SH-SY5Y (cell line): Measurements from ENCODE around the gene RAC3.

Experiments used
- GATA2 ChIP-seq: IDR thresholded peaks from 2 replicates; pipeline ENCODE4 v1.6.1; 2011; ENCODE audit warnings: mild to moderate bottlenecking, low read depth, low read length
- GATA3 ChIP-seq: IDR thresholded peaks from 2 replicates; pipeline ENCODE4 v1.6.1; 2011; ENCODE audit warnings: low read depth, mild to moderate bottlenecking, low read length, moderate library complexity

- no peak for TF ChIP-seq GATA2
- TF ChIP-seq GATA3, result no peak
Measured at GRCh38 chr17:81994593-81995462, 36.6 kb upstream of the RAC3 start.
